Measurements from ENCODE around the gene STK35.

The STK35 gene

GRCh38 chr20:2101057-2101864 lies at the start of gene STK35:
Gene STK35, plus strand, starts transcription at chr20:2101827. Its CDS starts 55 bp downstream, at chr20:2101882.
- DNase-seq (ENCODE audit: low read depth), result no peak

- no peak for DNase-seq (ENCODE audit: low read depth)
Measured at GRCh38 chr20:2051946-2052345, 49.7 kb upstream of the STK35 start.

GRCh38 chr20:2052741-2053140 lies 48.9 kb upstream of the STK35 start:
- DNase-seq (ENCODE audit: low read depth), result no peak

- DNase-seq (ENCODE audit: low read depth), result no peak
Measured at GRCh38 chr20:2053615-2054014, 48.0 kb upstream of the STK35 start.

GRCh38 chr20:2054911-2055310 lies 46.7 kb upstream of the STK35 start:
- no peak for DNase-seq (ENCODE audit: low read depth)

GRCh38 chr20:2059411-2059810 lies 42.2 kb upstream of the STK35 start:
- no peak for DNase-seq (ENCODE audit: low read depth)

- no peak for DNase-seq (ENCODE audit: low read depth)
Measured at GRCh38 chr20:2065099-2065498, 36.5 kb upstream of the STK35 start.

GRCh38 chr20:2066461-2067122 lies 35.0 kb upstream of the STK35 start:
- no peak for DNase-seq (ENCODE audit: low read depth)

GRCh38 chr20:2080532-2081224 lies 20.9 kb upstream of the STK35 start:
- no peak for DNase-seq (ENCODE audit: low read depth)

- no peak for DNase-seq (ENCODE audit: low read depth)
Measured at GRCh38 chr20:2084703-2085102, 16.9 kb upstream of the STK35 start.

GRCh38 chr20:2086177-2086979 lies 15.2 kb upstream of the STK35 start:
- DNase-seq (ENCODE audit: low read depth), result no peak

GRCh38 chr20:2086980-2087377 lies 14.6 kb upstream of the STK35 start:
- DNase-seq (ENCODE audit: low read depth), result no peak

- no peak for DNase-seq (ENCODE audit: low read depth)
Measured at GRCh38 chr20:2088891-2089290, 12.7 kb upstream of the STK35 start.

- no peak for DNase-seq (ENCODE audit: low read depth)
Measured at GRCh38 chr20:2089447-2089846, 12.2 kb upstream of the STK35 start.

GRCh38 chr20:2093159-2093781 lies 8.4 kb upstream of the STK35 start:
- no peak for DNase-seq (ENCODE audit: low read depth)

GRCh38 chr20:2093883-2094282 lies 7.7 kb upstream of the STK35 start:
- DNase-seq (ENCODE audit: low read depth), result no peak

- DNase-seq (ENCODE audit: low read depth), result peak; percentile 86
Measured at GRCh38 chr20:2101865-2102584, 398 bp downstream of the STK35 start.

- no peak for DNase-seq (ENCODE audit: low read depth)
Measured at GRCh38 chr20:2102585-2103460, 1.2 kb downstream of the STK35 start.

- DNase-seq (ENCODE audit: low read depth), result no peak
Measured at GRCh38 chr20:2103461-2104153, 2.0 kb downstream of the STK35 start.
